Left ventricle myocardium inferior (tissue), 1 donor: Measurements from ENCODE around the gene CCNJL. TPM values are rescaled to one million over a fixed set of nuclear protein-coding genes. Genes with fewer than 3 reads are reported as not detected.

Experiments
- DNase-seq: peaks from one replicate; pipeline ENCODE4 v3.0.0-alpha.2; 2020
- H3K27ac ChIP-seq: fragments of 200-600 bp; replicated peaks from 2 replicates; pipeline ENCODE4 v1.8.0; 2021
- H3K27me3 ChIP-seq: fragments of 200-600 bp; 2 replicates; pipeline ENCODE4 v1.8.0; 2021; ENCODE audit warnings: low read depth
- H3K36me3 ChIP-seq: fragments of 200-600 bp; 2 replicates; pipeline ENCODE4 v1.8.0; 2021
- H3K4me1 ChIP-seq: fragments of 200-600 bp; 2 replicates; pipeline ENCODE4 v1.8.0; 2021
- H3K4me3 ChIP-seq: fragments of 200-600 bp; 2 replicates; pipeline ENCODE4 v1.8.0; 2021; ENCODE audit warnings: mild to moderate bottlenecking, moderate library complexity
- H3K9me3 ChIP-seq: fragments of 200-600 bp; replicated peaks from 2 replicates; pipeline ENCODE4 v1.8.0; 2021
- intact Hi-C: fragments of 100-400 bp; cut with micrococcal nuclease; formaldehyde crosslinking; loops from one replicate; pipeline ENCODE4 v1.11.0; 2022
- total RNA-seq: library from RNA; stranded (reverse); fragmentation: NEBNext Ultra II Directional; extraction: Animal tissue kit (Norgen Biotek cat#: 25700); gene quantifications from one replicate; pipeline ENCODE4 v1.2.1, GENCODE V29; 2021
- TF ChIP-seq, protein P1 (sequence below): fragments of 200-600 bp; IDR thresholded peaks from 2 replicates; pipeline ENCODE4 v1.8.0; 2021; ENCODE audit warnings: antibody characterized with exemption, mild to moderate bottlenecking, borderline replicate concordance
- donor health status: DM: no; HTN: yes; CAD: no; lungs with severe emphysema.

The CCNJL gene
- total RNA-seq, 1 donor from 2014 or later: 6.5 TPM

DNA sequence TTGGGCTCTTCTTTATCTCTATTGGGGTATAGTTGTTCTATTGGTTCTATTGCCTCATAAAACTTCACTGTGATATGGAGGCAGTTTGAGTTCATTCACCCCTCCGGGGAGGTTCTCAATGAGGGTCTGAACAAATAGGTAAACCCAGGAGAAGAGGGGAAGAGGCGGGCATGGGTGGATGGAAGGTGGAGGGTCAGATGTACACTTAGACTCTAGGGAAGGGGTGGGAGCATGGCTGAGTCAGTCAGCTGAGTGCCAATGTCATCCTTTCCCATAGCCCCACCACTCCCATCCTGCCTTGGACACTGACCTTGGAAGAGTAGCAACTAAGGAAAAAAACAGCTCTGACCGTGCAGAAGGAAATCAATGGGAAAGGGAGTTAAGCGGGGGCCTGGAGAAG lies 93.0 kb downstream of the CCNJL start:
- Histone ChIP-seq H3K9me3 (no peaks in the 10 kb centered on the region), H3K4me3 (no peak overlapping the region), H3K4me1 (no peaks in the 10 kb centered on the region), H3K27me3 (no peaks in the 10 kb centered on the region), H3K36me3 (no peaks in the 10 kb centered on the region), H3K27ac (no peak overlapping the region)
- intact Hi-C loops: no loop called here
- TF ChIP-seq, protein P1, sequence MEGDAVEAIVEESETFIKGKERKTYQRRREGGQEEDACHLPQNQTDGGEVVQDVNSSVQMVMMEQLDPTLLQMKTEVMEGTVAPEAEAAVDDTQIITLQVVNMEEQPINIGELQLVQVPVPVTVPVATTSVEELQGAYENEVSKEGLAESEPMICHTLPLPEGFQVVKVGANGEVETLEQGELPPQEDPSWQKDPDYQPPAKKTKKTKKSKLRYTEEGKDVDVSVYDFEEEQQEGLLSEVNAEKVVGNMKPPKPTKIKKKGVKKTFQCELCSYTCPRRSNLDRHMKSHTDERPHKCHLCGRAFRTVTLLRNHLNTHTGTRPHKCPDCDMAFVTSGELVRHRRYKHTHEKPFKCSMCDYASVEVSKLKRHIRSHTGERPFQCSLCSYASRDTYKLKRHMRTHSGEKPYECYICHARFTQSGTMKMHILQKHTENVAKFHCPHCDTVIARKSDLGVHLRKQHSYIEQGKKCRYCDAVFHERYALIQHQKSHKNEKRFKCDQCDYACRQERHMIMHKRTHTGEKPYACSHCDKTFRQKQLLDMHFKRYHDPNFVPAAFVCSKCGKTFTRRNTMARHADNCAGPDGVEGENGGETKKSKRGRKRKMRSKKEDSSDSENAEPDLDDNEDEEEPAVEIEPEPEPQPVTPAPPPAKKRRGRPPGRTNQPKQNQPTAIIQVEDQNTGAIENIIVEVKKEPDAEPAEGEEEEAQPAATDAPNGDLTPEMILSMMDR: no peak
- no peak for DNase-seq

- H3K4me3 ChIP-seq: no peak overlapping the region
- no peak for DNase-seq
- no peaks in the 10 kb centered on the region for H3K27me3 ChIP-seq
- H3K9me3 ChIP-seq: no peaks in the 10 kb centered on the region
- peaks cover 11% of the 10 kb centered on the region for H3K4me1 ChIP-seq
- no peaks in the 10 kb centered on the region for H3K36me3 ChIP-seq
- TF ChIP-seq, protein P1: no peak
- H3K27ac ChIP-seq: no peak overlapping the region
- intact Hi-C loops: no loop called here
Measured at GRCh38 chr5:160213537-160213936, 98.8 kb downstream of the CCNJL start.

DNA sequence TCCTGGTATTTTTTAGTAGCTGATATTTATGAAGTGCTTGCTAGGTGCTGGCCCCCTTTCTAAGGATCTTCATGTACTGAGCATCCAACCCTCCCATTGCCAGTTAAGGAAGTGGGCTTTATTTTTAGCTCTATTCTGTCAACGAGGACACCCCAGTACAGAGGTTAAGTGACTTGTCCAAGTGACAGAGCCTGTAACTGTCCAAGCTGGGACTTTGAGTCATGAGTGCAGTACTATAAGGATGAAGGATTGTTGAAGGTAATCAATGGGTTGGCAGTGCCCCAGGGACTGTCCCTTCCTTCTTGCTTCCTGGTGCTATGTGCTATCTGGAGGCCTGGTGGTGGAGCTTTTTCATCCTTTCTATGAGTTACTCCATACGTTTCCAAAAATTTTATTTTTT lies 101.0 kb downstream of the CCNJL start:
- H3K36me3 ChIP-seq: no peaks in the 10 kb centered on the region
- DNase-seq: no peak

GRCh38 chr5:160210606-160211005 lies 101.8 kb downstream of the CCNJL start:
- Histone ChIP-seq H3K9me3 (no peaks in the 10 kb centered on the region), H3K4me1 (peaks cover 11% of the 10 kb centered on the region), H3K27me3 (no peaks in the 10 kb centered on the region), H3K27ac (no peak overlapping the region), H3K4me3 (no peak overlapping the region), H3K36me3 (no peaks in the 10 kb centered on the region)
- DNase-seq: no peak
- TF ChIP-seq, protein P1: no peak
- intact Hi-C loops: no loop called here

More for the DNA sequence above, 101.0 kb downstream of the CCNJL start:
- H3K27me3 ChIP-seq: no peaks in the 10 kb centered on the region
- no peaks in the 10 kb centered on the region for H3K9me3 ChIP-seq
- TF ChIP-seq, protein P1: no peak
- H3K4me3 ChIP-seq: no peak overlapping the region
- no peak overlapping the region for H3K27ac ChIP-seq
- intact Hi-C loops: no loop called here
- H3K4me1 ChIP-seq: peaks cover 11% of the 10 kb centered on the region

GRCh38 chr5:160209917-160210316 lies 102.4 kb downstream of the CCNJL start:
- Histone ChIP-seq H3K9me3 (no peaks in the 10 kb centered on the region), H3K27me3 (no peaks in the 10 kb centered on the region), H3K4me1 (peaks cover 11% of the 10 kb centered on the region), H3K4me3 (no peak overlapping the region), H3K27ac (no peak overlapping the region), H3K36me3 (no peaks in the 10 kb centered on the region)
- TF ChIP-seq, protein P1: no peak
- no peak for DNase-seq
- intact Hi-C loops: no loop called here

DNA sequence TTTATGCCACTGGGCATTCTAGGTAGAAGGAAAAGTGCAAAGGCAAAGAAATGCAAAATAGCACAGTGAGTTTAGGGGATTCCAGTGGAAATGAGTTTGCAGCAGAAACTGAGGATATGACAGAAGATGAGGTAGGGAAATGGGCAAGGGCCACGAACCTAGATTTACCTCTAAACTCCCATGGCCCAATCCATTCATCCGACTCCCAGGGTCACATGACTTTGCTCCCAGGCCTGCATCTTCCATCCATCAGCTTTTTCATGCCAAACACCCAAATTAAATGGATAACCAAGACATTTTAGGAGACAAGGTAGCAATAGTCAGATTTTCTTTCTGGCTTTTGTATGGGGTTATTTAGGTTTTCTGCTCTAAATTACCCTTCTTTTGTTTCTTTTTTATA lies 105.3 kb downstream of the CCNJL start:
- Histone ChIP-seq H3K36me3 (no peaks in the 10 kb centered on the region), H3K4me3 (no peak overlapping the region), H3K27me3 (no peaks in the 10 kb centered on the region), H3K9me3 (no peaks in the 10 kb centered on the region), H3K4me1 (peaks cover 11% of the 10 kb centered on the region), H3K27ac (no peak overlapping the region)
- intact Hi-C loops: no loop called here
- DNase-seq: no peak
- TF ChIP-seq, protein P1: no peak
